CD4-positive, alpha-beta T cell treated with Interferon alpha-2 for 1 hour (primary cell): ENCODE results near the gene ATP11C.
A peak's percentile ranks its signal among the peaks of the same experiment; 100 is the strongest.

Source experiments
- DNase-seq, 2 donors: peaks; one replicate each; pipeline ENCODE4 v3.0.0-alpha.2; 2020 to 2022

The ATP11C gene

DNA sequence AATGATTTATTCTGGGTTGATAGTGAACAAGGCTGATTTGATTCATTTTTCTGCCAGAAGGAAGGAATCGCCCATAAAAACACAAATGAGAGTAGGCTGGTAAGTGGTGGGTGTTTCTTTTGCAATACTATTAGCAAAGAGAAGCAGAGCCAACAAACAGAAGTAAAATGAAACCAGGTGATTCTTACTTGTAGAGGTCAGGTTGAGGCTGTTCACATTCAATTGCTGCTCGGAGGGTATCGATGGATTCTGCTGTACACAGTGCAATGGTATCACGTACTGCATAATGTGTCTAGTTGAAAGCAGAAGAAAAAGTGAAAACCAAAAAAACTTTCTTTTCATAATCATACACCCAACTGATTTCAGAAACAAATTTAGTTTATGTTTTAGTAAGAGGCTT is 130.8 kb downstream of the ATP11C start:
- DNase-seq: no peak

DNA sequence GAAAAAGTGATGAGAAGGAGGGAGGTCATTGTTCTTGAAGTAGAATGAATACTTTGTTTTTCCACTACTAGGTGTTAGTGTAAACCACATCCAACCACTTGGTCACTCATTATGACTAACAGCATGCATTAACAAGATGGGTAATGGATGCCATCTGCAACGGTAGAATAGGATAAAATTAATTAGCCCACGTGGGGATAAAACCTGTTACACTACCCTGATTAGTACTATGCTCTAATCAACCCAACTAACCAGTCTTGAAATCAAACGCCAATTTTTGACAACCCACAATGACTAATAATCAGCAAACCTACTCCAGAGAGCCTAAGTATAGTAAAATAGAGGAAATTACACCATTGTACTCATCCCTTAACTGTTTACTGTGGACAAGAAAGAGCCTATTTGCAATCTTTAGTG is 131.4 kb downstream of the ATP11C start:
- no peak for DNase-seq

DNA sequence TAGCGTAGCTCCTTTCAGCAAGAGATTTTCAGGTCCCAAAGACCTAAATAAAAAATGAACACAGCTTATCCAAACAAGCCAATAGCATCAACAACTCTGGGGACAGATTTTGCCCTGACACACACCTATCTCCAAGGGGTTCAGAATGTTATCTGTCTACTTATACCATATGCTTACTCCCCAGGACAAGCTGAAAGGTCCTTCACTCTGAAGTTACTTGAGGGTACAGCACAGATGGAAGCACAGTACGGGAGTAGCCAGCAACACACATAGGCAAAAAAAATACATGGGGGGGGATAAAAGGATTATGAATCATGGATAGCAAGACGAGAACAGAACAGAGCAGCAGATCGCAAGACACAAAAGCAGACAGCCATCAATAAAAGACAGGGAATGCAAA is 134.2 kb downstream of the ATP11C start:
- no peak for DNase-seq

DNA sequence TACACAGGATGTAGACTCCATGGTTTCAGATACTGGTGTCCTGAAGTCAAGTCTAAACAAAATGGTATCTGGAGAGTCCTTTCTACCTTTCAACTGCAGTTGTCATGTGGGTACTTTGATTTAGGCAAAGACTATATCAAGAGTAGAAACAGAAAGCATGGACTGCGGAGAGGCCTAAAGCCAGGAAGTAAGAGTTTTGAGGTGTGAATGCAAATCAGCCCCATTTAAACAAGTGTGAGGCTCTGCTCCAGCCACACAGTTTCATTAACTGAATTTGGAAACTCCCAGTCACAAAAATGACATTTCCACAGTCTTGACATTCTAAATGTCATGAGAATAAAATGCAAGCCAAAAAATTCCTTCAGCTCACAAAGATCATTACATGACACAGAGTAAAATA is 137.7 kb downstream of the ATP11C start:
- peak in 1 of 2 donors; percentile 11 for DNase-seq

DNA sequence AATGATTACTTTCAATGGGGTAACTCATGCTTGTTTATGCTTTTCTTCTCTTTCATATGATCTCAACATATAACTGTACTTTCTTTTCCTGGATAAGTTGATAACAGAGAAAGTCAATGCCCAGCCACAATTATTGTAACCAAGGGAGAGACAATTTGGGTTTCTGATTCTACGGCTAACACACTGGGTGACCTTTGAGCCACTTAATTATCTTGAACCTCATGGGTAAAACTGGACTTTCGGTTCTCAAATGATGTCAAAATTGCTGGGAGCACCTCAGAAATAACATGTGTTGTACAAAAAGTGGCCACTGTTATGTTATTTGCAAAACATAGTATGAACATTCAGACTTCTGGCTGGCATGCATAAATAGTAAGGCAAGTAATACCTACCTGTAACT is 145.3 kb downstream of the ATP11C start:
- DNase-seq: no peak

DNA sequence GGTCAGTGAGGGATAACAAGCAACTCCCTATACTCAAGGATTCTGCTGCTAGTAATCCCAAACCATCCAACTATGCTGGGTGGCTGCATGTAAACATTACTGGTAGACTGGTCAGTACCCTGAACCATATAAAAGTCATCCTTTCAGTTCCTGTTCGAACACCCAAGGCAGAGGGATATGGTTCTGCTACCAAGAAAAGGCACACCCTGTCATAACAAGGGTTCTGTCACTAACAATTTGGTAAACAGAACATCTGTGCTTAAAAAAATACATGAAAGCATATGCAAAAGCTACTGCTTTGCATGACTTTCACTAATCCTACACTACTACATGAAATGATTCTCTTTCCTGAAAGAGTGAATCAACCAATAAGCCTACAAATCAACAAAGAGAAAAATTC is 148.0 kb downstream of the ATP11C start:
- no peak for DNase-seq

DNA sequence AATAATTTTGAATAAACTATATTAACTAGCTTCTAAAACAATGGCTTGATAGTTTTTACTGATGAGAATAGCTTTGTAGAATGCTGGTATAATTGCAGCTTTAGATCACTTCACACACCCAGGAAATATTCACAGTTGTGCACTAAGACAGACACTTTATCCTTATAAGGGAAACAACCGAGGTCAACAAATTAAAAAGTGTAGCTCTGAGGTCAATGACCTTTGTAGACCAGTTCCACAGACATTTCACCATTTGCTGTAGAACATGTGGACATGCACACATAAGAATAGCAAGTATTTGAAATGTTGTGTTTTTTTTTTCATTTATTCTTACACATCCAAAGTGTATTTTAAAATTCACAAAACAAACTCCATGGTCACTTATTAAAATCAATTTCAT is 148.9 kb downstream of the ATP11C start:
- no peak for DNase-seq

DNA sequence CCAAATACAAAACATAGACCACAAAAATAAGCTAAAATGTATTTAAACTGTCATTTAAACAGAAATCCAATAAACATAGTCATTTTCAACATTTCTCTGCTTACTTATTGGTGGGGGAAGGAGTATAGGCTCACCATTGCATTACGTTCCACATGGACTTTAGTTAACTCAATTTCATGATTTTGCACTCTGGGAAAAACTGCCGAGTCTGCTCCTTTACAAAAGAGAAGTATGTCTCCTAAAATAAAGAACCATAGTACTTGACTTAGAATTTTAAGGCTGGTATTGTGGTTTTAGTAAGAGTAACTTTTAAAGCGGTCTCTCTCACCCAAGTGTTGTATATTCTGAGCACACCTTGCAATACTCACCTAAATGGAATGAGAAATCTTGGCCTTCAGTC is 149.8 kb downstream of the ATP11C start:
- no peak for DNase-seq

DNA sequence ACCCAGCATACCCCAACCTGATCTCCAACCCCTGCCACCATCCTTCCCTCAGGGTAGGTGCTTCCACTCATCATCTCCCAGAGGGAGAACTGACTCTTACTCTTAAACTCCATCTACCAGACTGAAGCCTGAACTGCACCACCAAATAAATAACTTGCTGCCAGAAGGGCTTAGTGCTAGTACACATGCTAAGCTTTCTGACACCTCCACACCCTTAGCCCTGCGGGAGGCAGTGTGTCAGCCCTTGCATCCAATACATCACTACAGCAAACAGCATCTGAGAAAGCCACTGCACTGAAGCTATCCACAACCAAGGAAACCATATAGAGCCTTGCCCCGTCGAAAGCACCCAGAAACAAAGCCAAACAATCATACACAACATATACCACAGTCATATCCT is 156.3 kb downstream of the ATP11C start:
- DNase-seq: no peak

DNA sequence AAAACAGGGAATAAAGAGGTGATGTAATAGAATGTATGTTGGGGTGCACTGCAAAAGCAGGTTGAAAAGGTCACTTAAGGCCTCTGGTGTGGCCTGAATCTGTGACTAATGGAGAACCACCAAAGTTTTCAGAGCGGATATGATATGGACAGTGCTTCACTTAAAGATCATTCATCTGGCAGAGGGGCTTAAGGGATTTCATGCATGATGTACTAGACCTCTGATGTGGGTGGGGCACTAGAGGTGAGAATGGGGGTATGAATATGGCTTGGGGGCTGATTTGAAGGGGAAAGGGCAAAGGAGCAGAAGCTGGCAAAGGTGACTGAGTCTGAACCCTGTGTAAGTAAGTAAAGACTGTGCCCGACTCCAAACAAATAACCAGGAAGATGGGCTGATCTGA is 162.5 kb downstream of the ATP11C start:
- no peak for DNase-seq

DNA sequence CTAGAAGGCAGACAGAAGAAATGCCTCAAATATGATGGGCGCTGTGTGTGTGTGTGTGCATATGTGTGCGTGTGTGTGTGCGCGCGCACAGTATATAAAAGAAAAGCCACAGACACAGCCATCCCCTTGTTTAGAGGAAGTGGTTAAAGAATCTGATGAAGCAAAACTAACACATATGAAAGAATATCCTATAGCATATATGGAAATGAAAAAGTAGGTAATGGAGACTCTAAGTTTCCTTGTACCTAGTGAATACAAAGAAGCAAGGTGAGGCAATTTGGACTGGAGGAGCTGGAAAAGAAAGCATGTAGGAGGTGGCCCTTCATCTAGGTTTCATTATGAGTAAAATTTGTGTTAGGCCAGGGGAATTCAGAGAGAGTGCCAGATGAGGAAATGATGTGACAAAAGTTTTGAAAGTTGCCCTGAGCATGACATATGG is 166.3 kb downstream of the ATP11C start:
- DNase-seq: peak; percentile 25 to 60

DNA sequence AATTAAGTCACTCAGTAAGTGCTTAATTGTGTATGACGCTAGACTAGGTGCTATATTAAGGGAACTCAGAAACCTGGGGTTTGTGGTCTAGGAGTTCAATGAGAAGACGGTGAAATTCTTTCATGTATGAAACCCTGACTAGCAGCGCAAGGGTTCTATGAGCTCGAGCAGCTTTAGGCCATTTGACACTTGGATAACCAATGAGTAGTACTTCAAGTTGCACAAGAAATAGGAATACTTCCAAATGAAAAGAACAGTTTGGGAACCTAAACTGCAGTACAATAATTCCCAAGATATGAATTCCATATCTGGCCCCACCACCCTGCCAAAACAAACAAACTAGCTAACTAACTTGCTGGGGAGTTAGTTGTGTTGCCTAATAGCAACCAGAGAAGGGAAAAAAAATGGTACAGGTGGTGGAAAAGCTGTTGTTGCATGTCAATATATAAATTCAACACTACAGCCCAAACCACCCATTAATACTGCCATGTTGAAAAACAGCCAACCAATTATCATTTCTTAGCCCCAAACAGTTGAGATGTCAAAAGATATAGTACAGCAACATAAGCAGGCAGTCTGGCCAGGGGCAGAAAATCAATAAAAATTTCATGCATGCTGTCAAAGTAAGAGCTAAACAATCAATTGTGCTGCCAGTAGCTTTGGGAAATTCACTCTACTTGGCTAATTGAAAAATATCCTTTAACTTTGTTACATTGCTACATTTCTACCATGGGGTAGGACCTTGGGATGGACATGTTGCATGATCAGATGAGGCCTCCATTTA is 170.3 kb downstream of the ATP11C start:
- DNase-seq: no peak

DNA sequence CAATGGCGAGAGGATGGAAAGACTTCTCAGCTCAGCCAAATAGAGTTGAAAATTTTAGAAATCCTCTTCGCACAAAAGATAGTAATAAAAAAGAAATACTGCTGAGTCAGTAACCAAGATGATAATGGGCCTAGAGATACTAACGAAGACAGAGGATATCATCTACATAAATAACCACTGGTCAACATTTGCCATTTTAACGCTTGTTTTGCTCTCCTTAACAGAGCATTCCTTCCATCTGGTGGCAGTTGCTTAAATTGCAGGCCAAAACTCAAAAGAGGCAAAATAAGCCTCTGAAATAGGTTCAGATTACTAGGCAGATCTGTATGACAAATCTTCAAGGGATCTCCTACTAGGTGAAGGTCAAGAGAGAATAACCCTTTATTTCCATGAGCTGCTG is 173.2 kb downstream of the ATP11C start:
- no peak for DNase-seq

DNA sequence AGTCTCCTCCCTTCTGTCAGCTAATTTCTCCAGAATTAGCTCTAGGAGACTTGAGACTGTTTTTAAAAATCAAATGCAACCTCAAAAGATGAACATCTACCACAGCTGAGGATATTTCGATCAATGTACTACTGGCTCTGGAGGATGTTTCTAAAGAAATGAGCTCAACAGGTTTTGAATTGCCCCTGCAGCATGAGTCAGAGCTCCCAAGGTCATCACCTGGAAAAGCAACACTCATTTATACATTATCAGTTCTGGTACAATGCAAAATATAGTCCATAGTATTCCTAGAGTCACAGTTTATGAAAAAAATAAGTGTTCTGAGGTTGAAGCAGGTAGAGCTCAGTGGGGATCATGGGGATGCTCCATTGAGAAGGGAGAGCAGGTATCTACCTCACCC is 174.0 kb downstream of the ATP11C start:
- no peak for DNase-seq

DNA sequence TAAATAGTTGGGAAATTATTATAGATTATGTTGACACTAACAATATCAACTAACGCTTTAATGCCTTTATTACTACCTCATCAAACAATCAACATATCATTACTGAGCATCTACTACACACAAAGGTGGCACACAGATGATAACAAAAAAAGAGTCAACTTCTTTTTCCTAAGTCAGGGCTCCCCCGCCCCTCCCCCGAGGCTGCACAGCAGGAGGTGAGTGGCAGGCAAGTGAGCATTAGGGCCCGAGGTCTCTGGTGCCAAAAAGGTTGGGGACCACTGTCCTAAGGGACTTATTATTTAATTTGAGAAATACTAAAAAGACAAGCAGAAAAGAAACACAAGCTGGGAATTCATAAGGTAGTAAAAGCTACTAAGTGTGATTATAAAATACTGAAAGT is 174.6 kb downstream of the ATP11C start:
- no peak for DNase-seq

DNA sequence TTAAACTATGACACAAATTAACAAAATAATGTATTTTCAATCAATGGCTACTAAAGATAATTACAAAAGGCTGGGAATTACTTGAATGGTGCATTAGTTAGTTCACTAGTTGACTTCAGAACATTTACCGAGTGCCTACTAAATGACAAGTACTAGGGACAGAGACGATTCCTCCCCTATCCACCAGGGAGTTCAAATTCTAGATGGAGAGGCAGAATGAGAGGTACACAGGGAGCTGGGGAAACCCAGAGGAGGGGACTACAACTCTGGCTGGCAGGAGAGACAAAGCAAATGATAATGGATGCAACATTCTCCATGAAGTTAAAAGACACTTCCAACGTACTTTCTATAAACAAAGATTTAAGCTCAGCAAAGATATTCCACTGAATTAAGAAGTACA is 181.8 kb downstream of the ATP11C start:
- DNase-seq: no peak

DNA sequence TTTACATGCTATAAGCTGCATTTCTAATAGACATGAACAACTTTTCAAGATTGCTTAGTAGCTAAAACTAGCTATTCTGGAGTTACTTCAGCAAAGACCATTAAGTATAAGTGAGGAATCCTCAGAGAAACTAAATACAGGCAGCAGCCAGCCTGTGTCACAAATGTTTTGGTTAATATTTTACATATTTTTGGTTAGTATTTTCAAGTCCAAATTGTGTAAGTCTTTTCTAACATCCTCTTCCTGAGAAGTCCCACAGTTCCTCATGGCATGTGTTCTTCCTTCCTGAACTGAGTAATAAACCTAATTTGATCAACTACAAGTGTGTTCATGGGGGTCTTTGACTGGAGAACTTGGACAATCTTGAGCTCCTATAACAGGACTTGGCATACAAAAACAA is 182.5 kb downstream of the ATP11C start:
- DNase-seq: no peak

DNA sequence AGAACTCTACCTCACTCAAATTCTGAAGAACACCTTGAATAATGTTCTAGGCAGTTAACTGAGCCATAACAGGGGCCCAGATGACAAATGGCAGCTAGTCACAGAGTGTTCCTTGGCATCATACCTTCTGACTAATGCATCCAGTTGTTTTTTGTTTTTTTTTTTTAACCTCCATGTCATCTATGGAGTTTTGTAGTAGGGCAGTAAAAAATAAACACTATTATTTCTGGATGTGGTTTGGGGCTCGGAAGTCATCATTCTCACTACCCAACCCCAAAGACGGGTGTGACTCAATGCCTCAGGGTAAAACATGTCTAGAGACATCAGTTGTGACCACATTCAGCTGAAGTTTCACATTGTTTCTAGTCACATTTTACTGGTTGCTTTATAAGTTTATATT is 193.7 kb downstream of the ATP11C start:
- peak in 1 of 2 donors; percentile 23 for DNase-seq

DNA sequence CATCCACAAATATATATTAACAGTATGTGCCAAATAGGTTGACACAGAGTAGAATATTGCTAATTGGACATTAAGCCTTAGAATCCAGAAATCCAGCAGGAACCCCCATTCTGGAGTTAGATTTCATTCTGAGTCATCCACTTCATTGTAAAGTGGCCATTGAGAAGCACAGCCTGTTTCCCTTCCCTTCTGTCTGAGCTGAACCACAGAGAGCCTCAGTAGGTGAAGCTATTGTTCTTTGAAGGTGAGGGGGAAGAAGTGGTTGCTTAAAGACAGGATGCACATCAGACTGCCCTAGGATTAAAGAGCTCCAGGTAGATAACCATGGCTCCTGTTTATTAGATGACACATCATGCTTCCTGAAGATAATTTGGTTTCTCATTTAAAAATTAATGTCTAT is 194.3 kb downstream of the ATP11C start:
- no peak for DNase-seq

DNA sequence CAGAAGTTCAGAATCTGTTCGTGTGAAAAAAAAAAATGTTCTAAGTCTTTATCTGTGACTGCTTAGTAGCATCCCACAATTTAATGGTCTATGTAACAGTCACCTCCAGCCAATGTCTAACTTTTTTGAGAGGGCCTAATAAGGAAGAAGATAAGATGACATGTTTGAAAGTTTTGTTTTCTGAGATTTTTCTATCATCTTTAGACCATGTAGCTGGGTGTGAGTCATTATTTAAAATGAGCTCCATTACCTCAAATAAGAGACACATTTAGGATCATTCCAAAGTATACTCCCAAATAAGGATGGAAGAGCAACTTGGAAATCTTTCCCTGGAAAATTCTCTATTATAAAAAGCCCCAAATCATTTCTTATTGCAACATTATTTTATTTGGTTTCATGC is 196.7 kb downstream of the ATP11C start:
- DNase-seq: no peak

DNA sequence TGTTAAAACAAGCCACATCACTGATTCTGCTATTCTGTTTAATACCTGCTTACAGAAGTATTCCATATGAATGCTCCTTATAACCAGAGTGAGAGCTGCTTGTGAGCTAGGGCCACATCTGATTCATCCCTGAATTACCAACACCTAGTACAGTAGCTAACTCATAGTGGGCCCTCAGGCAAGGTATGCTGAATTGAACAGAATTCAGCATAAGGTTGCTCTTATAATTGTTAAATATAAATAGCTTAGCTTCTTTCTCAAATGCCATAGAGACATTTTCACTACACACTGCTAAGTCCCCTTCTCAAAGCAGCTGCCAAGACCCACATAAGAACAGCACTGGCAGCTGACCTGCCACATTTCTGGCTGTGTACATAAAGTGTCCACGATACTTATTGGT is 197.9 kb downstream of the ATP11C start:
- no peak for DNase-seq

DNA sequence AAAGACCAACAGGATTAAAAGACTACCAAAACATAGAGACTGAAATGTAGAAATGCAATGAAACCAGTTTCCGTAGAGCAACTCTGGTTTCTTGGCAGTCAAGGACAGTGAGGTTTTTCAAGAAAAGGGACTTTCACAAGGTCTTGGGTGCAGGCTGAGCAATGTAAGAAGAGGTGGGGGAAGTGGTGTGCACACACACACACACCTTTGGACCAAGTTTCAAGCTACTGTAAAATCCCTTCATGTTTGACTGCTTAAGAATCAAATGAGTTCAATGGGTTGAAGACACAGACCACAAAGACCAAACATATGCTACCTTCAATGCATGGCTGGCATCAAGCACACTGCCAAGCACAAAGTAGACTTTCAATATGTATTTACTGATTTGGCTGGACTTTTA is 207.1 kb downstream of the ATP11C start:
- no peak for DNase-seq

DNA sequence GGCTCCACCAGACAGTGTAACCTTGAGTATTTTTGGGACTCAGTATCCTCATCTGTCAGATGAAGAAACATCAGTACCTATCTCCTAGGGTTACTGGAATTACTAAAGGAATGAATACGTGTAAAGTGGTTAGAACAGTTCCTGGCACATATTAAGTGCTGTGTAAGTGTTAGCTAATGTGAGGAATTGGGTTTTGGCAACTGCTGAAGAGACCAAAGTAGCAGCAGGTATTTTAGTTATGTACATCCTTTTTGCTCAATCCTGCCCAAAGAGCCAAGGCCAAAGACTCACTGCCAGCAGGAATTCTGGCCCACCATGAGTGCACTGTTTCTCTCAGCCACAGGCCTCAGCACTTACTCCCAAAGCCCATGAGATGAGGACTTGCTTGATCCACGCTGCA is 208.2 kb downstream of the ATP11C start:
- DNase-seq: no peak

DNA sequence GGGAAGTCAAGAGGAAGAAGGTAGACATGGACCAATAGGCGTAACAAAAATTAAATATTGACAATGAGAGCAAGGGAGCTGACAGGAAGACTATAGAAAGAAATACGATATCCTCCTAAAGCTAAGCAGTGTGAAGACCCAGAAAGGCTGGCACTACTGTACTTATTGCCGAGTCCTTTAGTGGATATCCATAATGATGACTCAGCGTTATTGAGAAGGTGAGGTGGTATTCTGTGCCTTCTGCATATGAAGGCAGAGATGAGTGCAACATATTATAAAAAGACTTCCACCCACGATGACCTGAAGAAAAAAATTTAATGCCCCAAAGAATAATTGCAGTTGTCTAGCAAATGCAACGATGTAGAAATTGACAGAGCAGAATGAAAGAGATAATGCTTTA is 211.9 kb downstream of the ATP11C start:
- DNase-seq: no peak

DNA sequence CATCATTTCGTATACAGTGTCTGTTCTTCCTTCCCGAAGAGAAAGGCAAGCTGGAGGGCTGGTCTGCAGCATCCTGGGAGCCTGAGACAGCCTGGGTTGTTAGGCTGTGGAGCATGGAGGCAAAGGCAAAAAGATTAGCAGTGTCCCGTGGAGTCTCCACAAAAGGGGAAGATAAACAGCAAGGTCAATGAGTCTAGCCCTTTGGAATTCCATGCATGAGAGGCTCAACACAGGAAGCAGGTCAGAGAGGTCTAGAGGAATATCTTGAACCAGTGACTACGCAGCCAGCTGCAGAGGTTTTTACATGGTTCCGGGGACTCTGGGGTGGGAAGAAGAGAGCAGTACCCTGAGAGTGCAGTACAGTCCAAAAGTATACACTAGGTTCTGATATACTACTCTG is 212.7 kb downstream of the ATP11C start:
- DNase-seq: no peak
